ENCODE data around the gene USP30. TPM values are rescaled to one million over a fixed set of nuclear protein-coding genes. Genes with fewer than 3 reads are reported as not detected.

Gene USP30
- total and polyA plus RNA-seq, 9 of the 15 experiments (the other 6 are each of a cell fraction or from before 2014, with no cell fraction given), result 1.4 to 15.2 (median 7.0) TPM

GRCh38 chr12:109029411-109029810, 23.0 kb upstream of the USP30 start:
- Histone ChIP-seq H3K27ac (ENCODE audit: extremely low read depth, low read depth, low read length) (no peak overlapping the region), H4K20me1 (replicated peaks; ENCODE audit: control insufficient read depth, insufficient read depth, low read length) (no peaks in the 10 kb centered on the region), H3K4me3 (no peak overlapping the region), H3K9ac (ENCODE audit: insufficient read depth in 1 of 2, low read depth in 2 of 2, low read length in 2 of 2) (no peak overlapping the region), H3K4me1 (replicated peaks in 1 of 2; ENCODE audit: control insufficient read depth in 2 of 2, insufficient read depth in 2 of 2, low read length in 2 of 2) (no peaks in the 10 kb centered on the region), H3K9me3 (replicated peaks; ENCODE audit: control insufficient read depth, insufficient read depth, low read depth, low read length) (no peaks in the 10 kb centered on the region), H3K36me3 (ENCODE audit: control insufficient read depth, insufficient read depth, low read length) (no peaks in the 10 kb centered on the region), H3K79me2 (ENCODE audit: control insufficient read depth, insufficient read depth, low read length) (no peaks in the 10 kb centered on the region), H2AFZ (ENCODE audit: low read depth, low read length) (no peak overlapping the region), H3K9me1 (ENCODE audit: control insufficient read depth, insufficient read depth, low read length) (no peaks in the 10 kb centered on the region), H3K27me3 (ENCODE audit: control insufficient read depth in 2 of 2, insufficient read depth in 2 of 2, low read length in 2 of 2) (peaks cover 0 to 4% of the 10 kb centered on the region in 2 experiments; a peak in 2 of 5 replicates), H3K4me2 (ENCODE audit: insufficient read depth, low read length) (no peak overlapping the region)
- in situ Hi-C loops (cut with MboI), result no loop called here
- ChIA-PET POLR2A (interaction anchor here (0.6 kb wide), 1 partner anchor 66 kb away, joined by 3 read pairs; no protein-coding TSS in a partner anchor), CTCF (ENCODE audit: low intra/inter-chr PET ratio) (no interaction called here)
- no TSS peak for BruUV-seq (replicated peaks)
- TF ChIP-seq MEIS2 (IDR thresholded peaks at IDR 0.05; ENCODE audit: partially characterized antibody) (no peak), E2F3 (CRISPR knock-in tag; IDR thresholded peaks at IDR 0.05) (no peak), MTA2 (IDR thresholded peaks at IDR 0.05; ENCODE audit: low read depth) (no peak), PREB (CRISPR knock-in tag; IDR thresholded peaks at IDR 0.05) (no peak), DPF2 (IDR thresholded peaks at IDR 0.05) (no peak), RBM15 (IDR thresholded peaks at IDR 0.05; ENCODE audit: insufficient read depth, low read length) (no peak)
- TF ChIP-seq, protein P1, sequence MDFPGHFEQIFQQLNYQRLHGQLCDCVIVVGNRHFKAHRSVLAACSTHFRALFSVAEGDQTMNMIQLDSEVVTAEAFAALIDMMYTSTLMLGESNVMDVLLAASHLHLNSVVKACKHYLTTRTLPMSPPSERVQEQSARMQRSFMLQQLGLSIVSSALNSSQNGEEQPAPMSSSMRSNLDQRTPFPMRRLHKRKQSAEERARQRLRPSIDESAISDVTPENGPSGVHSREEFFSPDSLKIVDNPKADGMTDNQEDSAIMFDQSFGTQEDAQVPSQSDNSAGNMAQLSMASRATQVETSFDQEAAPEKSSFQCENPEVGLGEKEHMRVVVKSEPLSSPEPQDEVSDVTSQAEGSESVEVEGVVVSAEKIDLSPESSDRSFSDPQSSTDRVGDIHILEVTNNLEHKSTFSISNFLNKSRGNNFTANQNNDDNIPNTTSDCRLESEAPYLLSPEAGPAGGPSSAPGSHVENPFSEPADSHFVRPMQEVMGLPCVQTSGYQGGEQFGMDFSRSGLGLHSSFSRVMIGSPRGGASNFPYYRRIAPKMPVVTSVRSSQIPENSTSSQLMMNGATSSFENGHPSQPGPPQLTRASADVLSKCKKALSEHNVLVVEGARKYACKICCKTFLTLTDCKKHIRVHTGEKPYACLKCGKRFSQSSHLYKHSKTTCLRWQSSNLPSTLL (IDR thresholded peaks at IDR 0.05), result no peak
- TF ChIP-seq, protein P2, sequence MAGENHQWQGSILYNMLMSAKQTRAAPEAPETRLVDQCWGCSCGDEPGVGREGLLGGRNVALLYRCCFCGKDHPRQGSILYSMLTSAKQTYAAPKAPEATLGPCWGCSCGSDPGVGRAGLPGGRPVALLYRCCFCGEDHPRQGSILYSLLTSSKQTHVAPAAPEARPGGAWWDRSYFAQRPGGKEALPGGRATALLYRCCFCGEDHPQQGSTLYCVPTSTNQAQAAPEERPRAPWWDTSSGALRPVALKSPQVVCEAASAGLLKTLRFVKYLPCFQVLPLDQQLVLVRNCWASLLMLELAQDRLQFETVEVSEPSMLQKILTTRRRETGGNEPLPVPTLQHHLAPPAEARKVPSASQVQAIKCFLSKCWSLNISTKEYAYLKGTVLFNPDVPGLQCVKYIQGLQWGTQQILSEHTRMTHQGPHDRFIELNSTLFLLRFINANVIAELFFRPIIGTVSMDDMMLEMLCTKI (IDR thresholded peaks at IDR 0.05; ENCODE audit: partially characterized antibody), result no peak
- ATAC-seq, result no peak
- no peak for FAIRE-seq
- DNase-seq (ENCODE audit: extremely low read depth in 1 of 4, low spot score in 3 of 4), result no peak
- intact Hi-C loops (cut with micrococcal nuclease), result no loop called here
- WGBS (ENCODE audit: insufficient coverage, low coverage, missing lambda C conversion rate), result 0% methylated on average over 2 of the region's 2 CpGs

Data from K562 (cell line).